ENCODE data around the gene GCG. TPM values are rescaled to one million over a fixed set of nuclear protein-coding genes. Genes with fewer than 3 reads are reported as not detected.

GCG gene
- total RNA-seq, 2 experiments from 2014 or later: not detected

GRCh38 chr2:162111958-162112850 lies 39.8 kb downstream of the GCG start:
- Histone ChIP-seq H3K27ac (ENCODE audit: low read depth, low read length, poor library complexity, severe bottlenecking) (no peak overlapping the region), H3K9me2 (ENCODE audit: insufficient read depth, low read length) (no peaks in the 10 kb centered on the region), H3K4me3 (ENCODE audit: low read depth, low read length, poor library complexity, severe bottlenecking) (no peak overlapping the region), H3K36me3 (ENCODE audit: insufficient read depth, low read length) (no peaks in the 10 kb centered on the region), H3K9me3 (ENCODE audit: low read length) (no peaks in the 10 kb centered on the region), H3K4me1 (ENCODE audit: insufficient read depth, low read length, poor library complexity, severe bottlenecking) (no peaks in the 10 kb centered on the region), H2AFZ (ENCODE audit: low read length) (no peak overlapping the region), H4K20me1 (ENCODE audit: insufficient read depth, low read length) (no peaks in the 10 kb centered on the region), H3K4me2 (ENCODE audit: low read length) (no peak overlapping the region), H3K79me2 (ENCODE audit: insufficient read depth, low read depth, low read length) (no peaks in the 10 kb centered on the region)
- DNase-seq (ENCODE audit: low spot score): no peak
- TF ChIP-seq EZH2phosphoT487 (IDR thresholded peaks at IDR 0.05; ENCODE audit: borderline replicate concordance, low read depth, low read length) (no peak), CTCF (conservative IDR thresholded peaks at IDR 0.05; ENCODE audit: low read length) (no peak)
- ChIA-PET POLR2A (interaction anchor here (0.8 kb wide), 1 partner anchor 89 kb away, joined by 3 read pairs; no protein-coding TSS in a partner anchor), CTCF (ENCODE audit: unreplicated experiment) (no interaction called here)
- intact Hi-C loops (cut with micrococcal nuclease; ENCODE audit: unreplicated experiment): no loop called here
- no TSS peak for BruUV-seq (replicated peaks)

- no peaks in the 10 kb centered on the region for H3K9me3 ChIP-seq (ENCODE audit: low read length)
- TF ChIP-seq CTCF (conservative IDR thresholded peaks at IDR 0.05; ENCODE audit: low read length): no peak
- no peak for TF ChIP-seq EZH2phosphoT487 (IDR thresholded peaks at IDR 0.05; ENCODE audit: borderline replicate concordance, low read depth, low read length)
- H3K79me2 ChIP-seq (ENCODE audit: insufficient read depth, low read depth, low read length): no peaks in the 10 kb centered on the region
- no peaks in the 10 kb centered on the region for H3K9me2 ChIP-seq (ENCODE audit: insufficient read depth, low read length)
- H3K4me2 ChIP-seq (ENCODE audit: low read length): no peak overlapping the region
- H3K4me3 ChIP-seq (ENCODE audit: low read depth, low read length, poor library complexity, severe bottlenecking): no peak overlapping the region
- no peaks in the 10 kb centered on the region for H4K20me1 ChIP-seq (ENCODE audit: insufficient read depth, low read length)
- ChIA-PET CTCF (ENCODE audit: unreplicated experiment) (no interaction called here), POLR2A (no interaction called here)
- BruUV-seq (replicated peaks): no TSS peak
- no peak for DNase-seq (ENCODE audit: low spot score)
- no peaks in the 10 kb centered on the region for H3K4me1 ChIP-seq (ENCODE audit: insufficient read depth, low read length, poor library complexity, severe bottlenecking)
- no peak overlapping the region for H2AFZ ChIP-seq (ENCODE audit: low read length)
- H3K36me3 ChIP-seq (ENCODE audit: insufficient read depth, low read length): no peaks in the 10 kb centered on the region
- no peak overlapping the region for H3K27ac ChIP-seq (ENCODE audit: low read depth, low read length, poor library complexity, severe bottlenecking)
- intact Hi-C loops (cut with micrococcal nuclease; ENCODE audit: unreplicated experiment): no loop called here
Measured at GRCh38 chr2:162107361-162107901, 44.6 kb downstream of the GCG start.

GRCh38 chr2:162106746-162107145 lies 45.3 kb downstream of the GCG start:
- H3K4me3 ChIP-seq (ENCODE audit: low read depth, low read length, poor library complexity, severe bottlenecking): no peak overlapping the region
- no TSS peak for BruUV-seq (replicated peaks)
- no peaks in the 10 kb centered on the region for H3K79me2 ChIP-seq (ENCODE audit: insufficient read depth, low read depth, low read length)
- DNase-seq (ENCODE audit: low spot score): no peak
- no peaks in the 10 kb centered on the region for H4K20me1 ChIP-seq (ENCODE audit: insufficient read depth, low read length)
- H3K4me2 ChIP-seq (ENCODE audit: low read length): no peak overlapping the region
- intact Hi-C loops (cut with micrococcal nuclease; ENCODE audit: unreplicated experiment): no loop called here
- ChIA-PET CTCF (ENCODE audit: unreplicated experiment) (no interaction called here), POLR2A (interaction anchor here (0.8 kb wide), 1 partner anchor 20 kb away, joined by 3 read pairs; no protein-coding TSS in a partner anchor)
- no peaks in the 10 kb centered on the region for H3K36me3 ChIP-seq (ENCODE audit: insufficient read depth, low read length)
- H2AFZ ChIP-seq (ENCODE audit: low read length): no peak overlapping the region
- no peaks in the 10 kb centered on the region for H3K4me1 ChIP-seq (ENCODE audit: insufficient read depth, low read length, poor library complexity, severe bottlenecking)
- no peaks in the 10 kb centered on the region for H3K9me2 ChIP-seq (ENCODE audit: insufficient read depth, low read length)
- H3K9me3 ChIP-seq (ENCODE audit: low read length): no peaks in the 10 kb centered on the region
- H3K27ac ChIP-seq (ENCODE audit: low read depth, low read length, poor library complexity, severe bottlenecking): no peak overlapping the region
- TF ChIP-seq EZH2phosphoT487 (IDR thresholded peaks at IDR 0.05; ENCODE audit: borderline replicate concordance, low read depth, low read length) (no peak), CTCF (conservative IDR thresholded peaks at IDR 0.05; ENCODE audit: low read length) (no peak)

Measured in OCI-LY7 (cell line).